HG03039 (cell line): ENCODE data around the gene CCDC122.

Experiments used
- ATAC-seq: cut with Tn5 transposase; IDR thresholded peaks from one replicate; pipeline ENCODE4 v1.9.1; 2021; ENCODE audit warnings: mild to moderate bottlenecking, moderate library complexity; ENCODE audit not compliant: unreplicated experiment

Gene CCDC122

GRCh38 chr13:43805071-43805468, 74.5 kb downstream of the CCDC122 start:
- ATAC-seq: no peak

GRCh38 chr13:43804461-43805070, 75.0 kb downstream of the CCDC122 start:
- no peak for ATAC-seq

- no peak for ATAC-seq
These were observed 77.0 kb downstream of the CCDC122 start for GRCh38 chr13:43802511-43802910.

GRCh38 chr13:43800828-43801227, 78.7 kb downstream of the CCDC122 start:
- ATAC-seq: no peak

GRCh38 chr13:43799191-43799590, 80.3 kb downstream of the CCDC122 start:
- no peak for ATAC-seq

GRCh38 chr13:43797869-43798268, 81.7 kb downstream of the CCDC122 start:
- ATAC-seq: no peak

GRCh38 chr13:43797159-43797558, 82.4 kb downstream of the CCDC122 start:
- ATAC-seq: no peak

- ATAC-seq: no peak
These were observed 85.1 kb downstream of the CCDC122 start for GRCh38 chr13:43794416-43794815.

GRCh38 chr13:43792076-43792881, 87.3 kb downstream of the CCDC122 start:
- no peak for ATAC-seq

- no peak for ATAC-seq
These were observed 91.5 kb downstream of the CCDC122 start for GRCh38 chr13:43787997-43788396.

- ATAC-seq: no peak
These were observed 92.0 kb downstream of the CCDC122 start for GRCh38 chr13:43787518-43787891.

- no peak for ATAC-seq
These were observed 92.6 kb downstream of the CCDC122 start, which contains the start of gene ENOX1 for GRCh38 chr13:43786766-43787517. TSS of gene ENOX1 (minus strand) at chr13:43786972.

- no peak for ATAC-seq
These were observed 93.1 kb downstream of the CCDC122 start for GRCh38 chr13:43786472-43786765.
